ENCODE measurements around the gene RPTN.

DNA sequence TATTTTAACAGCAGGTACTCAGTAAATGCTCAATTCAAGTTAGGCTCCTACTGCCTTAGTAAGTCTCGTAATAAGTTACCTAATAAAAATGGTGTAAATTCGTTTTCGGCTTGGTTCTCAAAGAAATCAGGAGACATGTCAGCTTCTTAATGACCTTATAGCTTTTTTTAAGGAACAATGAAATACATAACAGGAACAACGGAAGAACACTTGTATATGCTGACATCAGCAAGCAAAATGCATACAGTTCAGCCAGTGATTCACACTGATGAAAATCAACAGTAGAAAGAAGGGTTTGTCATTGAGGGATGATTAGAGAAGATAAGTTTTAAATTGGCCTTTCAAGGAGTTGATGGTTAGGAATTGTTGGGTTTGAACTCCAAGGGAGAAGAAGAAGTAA lies 13.3 kb downstream of the RPTN start:
- TF ChIP-seq POLR2A (IDR thresholded peaks at IDR 0.05): no peak
- TF ChIP-seq, protein P1, sequence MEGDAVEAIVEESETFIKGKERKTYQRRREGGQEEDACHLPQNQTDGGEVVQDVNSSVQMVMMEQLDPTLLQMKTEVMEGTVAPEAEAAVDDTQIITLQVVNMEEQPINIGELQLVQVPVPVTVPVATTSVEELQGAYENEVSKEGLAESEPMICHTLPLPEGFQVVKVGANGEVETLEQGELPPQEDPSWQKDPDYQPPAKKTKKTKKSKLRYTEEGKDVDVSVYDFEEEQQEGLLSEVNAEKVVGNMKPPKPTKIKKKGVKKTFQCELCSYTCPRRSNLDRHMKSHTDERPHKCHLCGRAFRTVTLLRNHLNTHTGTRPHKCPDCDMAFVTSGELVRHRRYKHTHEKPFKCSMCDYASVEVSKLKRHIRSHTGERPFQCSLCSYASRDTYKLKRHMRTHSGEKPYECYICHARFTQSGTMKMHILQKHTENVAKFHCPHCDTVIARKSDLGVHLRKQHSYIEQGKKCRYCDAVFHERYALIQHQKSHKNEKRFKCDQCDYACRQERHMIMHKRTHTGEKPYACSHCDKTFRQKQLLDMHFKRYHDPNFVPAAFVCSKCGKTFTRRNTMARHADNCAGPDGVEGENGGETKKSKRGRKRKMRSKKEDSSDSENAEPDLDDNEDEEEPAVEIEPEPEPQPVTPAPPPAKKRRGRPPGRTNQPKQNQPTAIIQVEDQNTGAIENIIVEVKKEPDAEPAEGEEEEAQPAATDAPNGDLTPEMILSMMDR (IDR thresholded peaks at IDR 0.05): no peak

Measured in right lobe of liver (tissue), 4 donors.